SK-N-SH (cell line): ENCODE results near the gene PARS2. TPM values are rescaled to one million over a fixed set of nuclear protein-coding genes. Genes with fewer than 3 reads are reported as not detected.

Source experiments
- CTCF ChIA-PET: fragments of 300-600, 350-600 bp; formaldehyde crosslinking; extraction: SDS; loops from one replicate; lab custom pipeline; 2021; lab: Yijun Ruan, JAX
- POLR2A ChIA-PET: fragments of 350-600 bp; sonication (Branson Sonifier 250); formaldehyde crosslinking; extraction: SDS; loops from one replicate; lab custom pipeline; 2020; ENCODE audit warnings: antibody characterized with exemption, inconsistent platforms; lab: Yijun Ruan, JAX
- DNase-seq: peaks from one replicate; pipeline ENCODE4 v3.0.0; 2012
- H2AFZ ChIP-seq: fragments of 200-600 bp; sonication (generic); 2 replicates; pipeline ENCODE4 v1.8.1; 2016; ENCODE audit warnings: antibody characterized with exemption, mild to moderate bottlenecking, low read depth
- H3F3A ChIP-seq: fragments of 200-600 bp; sonication (generic); replicated peaks from 2 replicates; pipeline ENCODE3; 2016; ENCODE audit warnings: antibody characterized with exemption, mild to moderate bottlenecking; ENCODE audit not compliant: insufficient read depth
- H3K27ac ChIP-seq, 2 experiments: fragments of 200-500 bp in 1 of 2; fragments of 200-600 bp in 1 of 2; sonication (Bioruptor generic) in 1 of 2; sonication (generic), shearing (Covaris generic) in 1 of 2; 2 replicates each; pipeline versions ENCODE4 v1.5.1 to v1.6.1; 2014 to 2016; ENCODE audit warnings: low read depth in 2 of 2, inconsistent platforms in 1 of 2, low read length in 1 of 2, mild to moderate bottlenecking in 1 of 2, mixed read lengths in 1 of 2
- H3K27me3 ChIP-seq: fragments of 200-600 bp; sonication (generic), shearing (Covaris generic); 2 replicates; pipeline ENCODE4 v1.6.1; 2016; ENCODE audit warnings: mixed run types; ENCODE audit not compliant: insufficient read depth
- H3K36me3 ChIP-seq, 2 experiments: fragments of 200-500 bp in 1 of 2; fragments of 200-600 bp in 1 of 2; sonication (Bioruptor generic) in 1 of 2; sonication (generic) in 1 of 2; replicated peaks in 1 of 2; 2 replicates each; pipeline versions ENCODE3 to v1.5.1; 2014 to 2016; ENCODE audit warnings: low read length in 1 of 2, mild to moderate bottlenecking in 1 of 2; ENCODE audit not compliant: insufficient read depth in 2 of 2, control insufficient read depth in 1 of 2
- H3K4me1 ChIP-seq, 2 experiments: fragments of 200-500 bp in 1 of 2; fragments of 200-600 bp in 1 of 2; sonication (Bioruptor generic) in 1 of 2; sonication (generic), shearing (Covaris generic) in 1 of 2; 2 replicates each; pipeline versions ENCODE4 v1.5.1 to v1.6.1; 2014 to 2016; ENCODE audit warnings: low read depth in 1 of 2, low read length in 1 of 2, mixed run types in 1 of 2; ENCODE audit not compliant: insufficient read depth in 2 of 2, control insufficient read depth in 1 of 2
- H3K4me2 ChIP-seq: fragments of 200-600 bp; sonication (generic), shearing (Covaris generic); 2 replicates; pipeline ENCODE4 v1.6.1; 2017; ENCODE audit warnings: mixed run types
- H3K4me3 ChIP-seq, 2 experiments: fragments of 200-500 bp in 1 of 2; fragments of 200-600 bp in 1 of 2; sonication (Bioruptor generic) in 1 of 2; sonication (generic), shearing (Covaris generic) in 1 of 2; 2 replicates each; pipeline versions ENCODE4 v1.5.1 to v1.8.1; 2014 to 2016; ENCODE audit warnings: low read depth in 2 of 2, inconsistent platforms in 1 of 2, low read length in 1 of 2, mild to moderate bottlenecking in 1 of 2, mixed read lengths in 1 of 2, moderate library complexity in 1 of 2
- H3K79me2 ChIP-seq: fragments of 200-600 bp; sonication (generic); 2 replicates; pipeline ENCODE4 v1.8.1; 2017; ENCODE audit warnings: mild to moderate bottlenecking; ENCODE audit not compliant: insufficient read depth
- H3K9ac ChIP-seq: fragments of 200-600 bp; sonication (generic); 2 replicates; pipeline ENCODE4 v1.6.1; 2017; ENCODE audit warnings: mixed run types
- H3K9me2 ChIP-seq: fragments of 200-600 bp; sonication (generic); 2 replicates; pipeline ENCODE4 v1.6.1; 2017; ENCODE audit warnings: mixed run types
- H3K9me3 ChIP-seq: fragments of 200-600 bp; sonication (generic); 2 replicates; pipeline ENCODE4 v1.6.1; 2017; ENCODE audit warnings: mixed run types, mild to moderate bottlenecking, moderate library complexity
- H4K20me1 ChIP-seq: fragments of 200-600 bp; sonication (generic); 2 replicates; pipeline ENCODE4 v1.6.1; 2017; ENCODE audit warnings: mild to moderate bottlenecking, mixed run types; ENCODE audit not compliant: insufficient read depth
- FOSL2 ChIP-seq: IDR thresholded peaks from 2 replicates; pipeline ENCODE4 v1.4.0; 2012; ENCODE audit warnings: low read depth, mild to moderate bottlenecking, moderate library complexity, borderline replicate concordance
- FOXM1 ChIP-seq: IDR thresholded peaks from 2 replicates; pipeline ENCODE4 v1.4.0; 2012; ENCODE audit warnings: low read depth, mild to moderate bottlenecking
- RFX5 ChIP-seq: IDR thresholded peaks from 2 replicates; pipeline ENCODE4 v1.6.1; 2012; ENCODE audit warnings: mild to moderate bottlenecking, improper control_type of control experiment, low read length
- SIN3A ChIP-seq: IDR thresholded peaks from 2 replicates; pipeline ENCODE4 v1.6.1; 2012; ENCODE audit warnings: low read depth, mild to moderate bottlenecking, low read length, moderate library complexity, borderline replicate concordance
- YY1 ChIP-seq: IDR thresholded peaks from 2 replicates; pipeline ENCODE4 v1.4.0; 2012; ENCODE audit warnings: low read depth, mild to moderate bottlenecking
- WGBS: methylation state at CpG from one replicate; pipeline ENCODE4 v1.1.6; 2017; ENCODE audit warnings: low lambda C conversion rate; 5-methylcytosine and 5-hydroxymethylcytosine counted together
- polyA plus RNA-seq, 3 experiments: library from polyadenylated mRNA; depleted of rRNA; stranded (reverse); fragments of >200 nt; gene quantifications; 2 replicates each; pipeline ENCODE4 v1.2.3, GENCODE V29; 2012
- TF ChIP-seq, protein P1 (sequence below): IDR thresholded peaks from 2 replicates; pipeline ENCODE4 v1.4.0; 2012; ENCODE audit warnings: low read depth, borderline replicate concordance
- TF ChIP-seq, protein P2 (sequence below): fragments of 200-600 bp; sonication (generic); IDR thresholded peaks from 2 replicates; pipeline ENCODE4 v1.6.1; 2017; ENCODE audit warnings: antibody characterized with exemption, mild to moderate bottlenecking, moderate library complexity
- TF ChIP-seq, protein P3 (sequence below): IDR thresholded peaks from 2 replicates; pipeline ENCODE4 v1.4.0; 2012; ENCODE audit warnings: low read depth, borderline replicate concordance

Gene PARS2
- polyA plus RNA-seq, 1 of the 3 experiments (the other 2 are of a cell fraction), result 3.2 TPM

DNA sequence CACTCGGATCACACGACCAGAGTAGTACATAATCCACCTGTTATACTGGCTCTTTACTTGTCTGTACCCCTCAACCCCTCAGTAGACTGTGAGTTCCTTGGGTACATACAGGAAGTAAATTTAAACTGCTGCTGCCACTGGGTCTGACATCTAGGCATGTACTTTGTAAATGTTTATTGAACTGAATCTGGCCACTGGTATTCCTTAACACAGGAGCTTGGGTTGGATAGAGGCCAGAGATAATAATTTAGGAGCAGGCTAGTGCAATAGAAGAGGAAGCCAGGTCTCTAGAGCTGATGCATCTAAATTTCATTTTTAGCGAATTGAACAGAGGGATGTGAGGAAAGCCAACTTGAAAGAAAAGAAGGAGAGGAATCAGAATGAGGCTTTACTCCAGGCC, 36.3 kb downstream of the PARS2 start:
- H3K9ac ChIP-seq, result no peak overlapping the region
- no peak for DNase-seq
- TF ChIP-seq, protein P1, sequence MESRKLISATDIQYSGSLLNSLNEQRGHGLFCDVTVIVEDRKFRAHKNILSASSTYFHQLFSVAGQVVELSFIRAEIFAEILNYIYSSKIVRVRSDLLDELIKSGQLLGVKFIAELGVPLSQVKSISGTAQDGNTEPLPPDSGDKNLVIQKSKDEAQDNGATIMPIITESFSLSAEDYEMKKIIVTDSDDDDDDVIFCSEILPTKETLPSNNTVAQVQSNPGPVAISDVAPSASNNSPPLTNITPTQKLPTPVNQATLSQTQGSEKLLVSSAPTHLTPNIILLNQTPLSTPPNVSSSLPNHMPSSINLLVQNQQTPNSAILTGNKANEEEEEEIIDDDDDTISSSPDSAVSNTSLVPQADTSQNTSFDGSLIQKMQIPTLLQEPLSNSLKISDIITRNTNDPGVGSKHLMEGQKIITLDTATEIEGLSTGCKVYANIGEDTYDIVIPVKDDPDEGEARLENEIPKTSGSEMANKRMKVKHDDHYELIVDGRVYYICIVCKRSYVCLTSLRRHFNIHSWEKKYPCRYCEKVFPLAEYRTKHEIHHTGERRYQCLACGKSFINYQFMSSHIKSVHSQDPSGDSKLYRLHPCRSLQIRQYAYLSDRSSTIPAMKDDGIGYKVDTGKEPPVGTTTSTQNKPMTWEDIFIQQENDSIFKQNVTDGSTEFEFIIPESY, result no peak
- no peak for TF ChIP-seq RFX5
- TF ChIP-seq, protein P2, sequence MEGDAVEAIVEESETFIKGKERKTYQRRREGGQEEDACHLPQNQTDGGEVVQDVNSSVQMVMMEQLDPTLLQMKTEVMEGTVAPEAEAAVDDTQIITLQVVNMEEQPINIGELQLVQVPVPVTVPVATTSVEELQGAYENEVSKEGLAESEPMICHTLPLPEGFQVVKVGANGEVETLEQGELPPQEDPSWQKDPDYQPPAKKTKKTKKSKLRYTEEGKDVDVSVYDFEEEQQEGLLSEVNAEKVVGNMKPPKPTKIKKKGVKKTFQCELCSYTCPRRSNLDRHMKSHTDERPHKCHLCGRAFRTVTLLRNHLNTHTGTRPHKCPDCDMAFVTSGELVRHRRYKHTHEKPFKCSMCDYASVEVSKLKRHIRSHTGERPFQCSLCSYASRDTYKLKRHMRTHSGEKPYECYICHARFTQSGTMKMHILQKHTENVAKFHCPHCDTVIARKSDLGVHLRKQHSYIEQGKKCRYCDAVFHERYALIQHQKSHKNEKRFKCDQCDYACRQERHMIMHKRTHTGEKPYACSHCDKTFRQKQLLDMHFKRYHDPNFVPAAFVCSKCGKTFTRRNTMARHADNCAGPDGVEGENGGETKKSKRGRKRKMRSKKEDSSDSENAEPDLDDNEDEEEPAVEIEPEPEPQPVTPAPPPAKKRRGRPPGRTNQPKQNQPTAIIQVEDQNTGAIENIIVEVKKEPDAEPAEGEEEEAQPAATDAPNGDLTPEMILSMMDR, result no peak
- no peak for TF ChIP-seq SIN3A
- TF ChIP-seq FOXM1, result no peak
- TF ChIP-seq, protein P3, sequence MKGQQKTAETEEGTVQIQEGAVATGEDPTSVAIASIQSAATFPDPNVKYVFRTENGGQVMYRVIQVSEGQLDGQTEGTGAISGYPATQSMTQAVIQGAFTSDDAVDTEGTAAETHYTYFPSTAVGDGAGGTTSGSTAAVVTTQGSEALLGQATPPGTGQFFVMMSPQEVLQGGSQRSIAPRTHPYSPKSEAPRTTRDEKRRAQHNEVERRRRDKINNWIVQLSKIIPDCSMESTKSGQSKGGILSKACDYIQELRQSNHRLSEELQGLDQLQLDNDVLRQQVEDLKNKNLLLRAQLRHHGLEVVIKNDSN, result no peak
- no peak for TF ChIP-seq YY1
- no peak overlapping the region for H3K4me3 ChIP-seq
- peaks cover 44 to 69% of the 10 kb centered on the region in 2 experiments for H3K36me3 ChIP-seq
- H3K79me2 ChIP-seq, result 0 out of 2 replicates have a peak, but pooled peaks cover 3% of the 10 kb centered on the region
- WGBS, result 98% methylated on average over 3 of the region's 3 CpGs
- ChIA-PET CTCF (interaction anchor here (1.7 kb wide), 1 partner anchor 16 kb away, joined by 6 read pairs; no protein-coding TSS in a partner anchor), POLR2A (no interaction called here)
- H3K27me3 ChIP-seq, result no peaks in the 10 kb centered on the region
- H3K4me2 ChIP-seq, result no peak overlapping the region
- no peaks in the 10 kb centered on the region for H3F3A ChIP-seq
- H4K20me1 ChIP-seq, result no peaks in the 10 kb centered on the region
- no peaks in the 10 kb centered on the region for H3K9me2 ChIP-seq
- H3K4me1 ChIP-seq, result no peaks in the 10 kb centered on the region
- H3K9me3 ChIP-seq, result no peaks in the 10 kb centered on the region
- no peak overlapping the region for H3K27ac ChIP-seq
- no peak overlapping the region for H2AFZ ChIP-seq

DNA sequence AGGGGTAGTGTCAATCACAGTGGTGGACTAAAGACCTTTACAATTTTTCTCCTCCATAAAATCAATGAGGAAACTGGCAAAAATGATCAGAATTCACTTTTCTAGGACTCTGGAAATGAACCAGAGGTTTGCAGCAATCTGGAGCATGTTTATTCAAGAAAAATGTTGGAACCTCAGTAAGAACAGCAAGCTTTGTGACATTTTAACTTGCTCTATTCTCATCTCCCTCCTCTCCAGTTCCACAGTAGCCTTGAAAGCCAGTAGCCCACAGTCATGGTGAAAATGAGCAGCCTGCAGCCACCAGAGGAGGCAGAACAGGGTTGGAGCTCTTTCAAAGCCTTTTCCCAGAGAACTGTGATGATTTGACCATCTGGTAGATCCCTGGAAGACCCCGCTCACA, 39.6 kb downstream of the PARS2 start:
- Histone ChIP-seq H3K27me3 (no peaks in the 10 kb centered on the region), H3K9me2 (no peaks in the 10 kb centered on the region), H2AFZ (no peak overlapping the region), H3K9me3 (no peaks in the 10 kb centered on the region), H4K20me1 (no peaks in the 10 kb centered on the region), H3K4me3 (no peak overlapping the region), H3K27ac (no peak overlapping the region), H3K4me2 (no peak overlapping the region), H3K36me3 (peaks cover 62 to 81% of the 10 kb centered on the region in 2 experiments), H3K4me1 (no peaks in the 10 kb centered on the region), H3F3A (no peaks in the 10 kb centered on the region), H3K9ac (no peak overlapping the region), H3K79me2 (peaks cover 10% of the 10 kb centered on the region)
- ChIA-PET CTCF (interaction anchor here (0.8 to 0.9 kb wide), 2 partner anchors 67 to 69 kb away, joined by 3 read pairs; no protein-coding TSS in a partner anchor), POLR2A (no interaction called here)
- 96% methylated on average over 1 of the region's 1 CpG for WGBS
- no peak for DNase-seq
- TF ChIP-seq FOSL2, result no peak
- TF ChIP-seq, protein P3, result no peak
